Spleen (tissue), 11 donors: ENCODE measurements around the gene ESYT3. TPM values are rescaled to one million over a fixed set of nuclear protein-coding genes. Genes with fewer than 3 reads are reported as not detected.
"Not testable (repeated sequence)": the region's sequence is repeated elsewhere in the genome, so short reads cannot be mapped to it uniquely, and the experiment has no call there.

Source experiments
- DNase-seq: peaks from one replicate; pipeline ENCODE4 v3.0.0-alpha.2; 2020
- H3K27ac ChIP-seq, 8 donors: fragments of 200-600 bp; sonication (generic) in 7 of 8; 1 replicate in 4 of 8; 2 replicates in 4 of 8; pipeline versions ENCODE4 v1.5.0 to v1.8.0; 2016 to 2021; ENCODE audit warnings: inconsistent platforms in 4 of 8, mild to moderate bottlenecking in 4 of 8, moderate library complexity in 1 of 8
- H3K27me3 ChIP-seq, 7 donors: fragments of 200-600 bp; sonication (generic) in 6 of 7; replicated peaks in 1 of 7; 1 replicate in 4 of 7; 2 replicates in 3 of 7; pipeline versions ENCODE4 v1.5.0 to v1.8.0; 2016 to 2021; ENCODE audit warnings: inconsistent platforms in 3 of 7, mild to moderate bottlenecking in 1 of 7
- H3K36me3 ChIP-seq, 6 donors: fragments of 200-600 bp; sonication (generic) in 5 of 6; 1 replicate in 4 of 6; 2 replicates in 2 of 6; pipeline versions ENCODE4 v1.5.0 to v1.8.0; 2016 to 2021; ENCODE audit warnings: inconsistent platforms in 2 of 6
- H3K4me1 ChIP-seq, 6 donors: fragments of 200-600 bp; sonication (generic) in 5 of 6; 1 replicate in 3 of 6; 2 replicates in 3 of 6; pipeline versions ENCODE4 v1.5.0 to v1.8.0; 2016 to 2021; ENCODE audit warnings: inconsistent platforms in 3 of 6
- H3K4me3 ChIP-seq, 8 donors: fragments of 200-600 bp; sonication (generic) in 7 of 8; 1 replicate in 4 of 8; 2 replicates in 4 of 8; pipeline versions ENCODE4 v1.5.0 to v1.8.0; 2016 to 2021; ENCODE audit warnings: inconsistent platforms in 4 of 8, mild to moderate bottlenecking in 4 of 8, moderate library complexity in 2 of 8
- H3K9me3 ChIP-seq, 8 donors: fragments of 200-600 bp; sonication (generic) in 7 of 8; 1 replicate in 4 of 8; 2 replicates in 4 of 8; pipeline versions ENCODE4 v1.5.0 to v1.8.0; 2016 to 2021; ENCODE audit warnings: inconsistent platforms in 4 of 8
- CTCF ChIP-seq, 11 experiments: fragments of 200-600 bp in 7 of 11; fragments of 450-650 bp in 4 of 11; sonication (generic) in 4 of 11; IDR thresholded peaks in 8 of 11; conservative IDR thresholded peaks in 3 of 11; 1 replicate in 7 of 11; 2 replicates in 4 of 11; pipeline versions ENCODE4 v1.4.0 to v1.8.0; 2016 to 2021; ENCODE audit warnings: antibody characterized with exemption in 11 of 11, inconsistent platforms in 4 of 11, mild to moderate bottlenecking in 1 of 11
- POLR2A ChIP-seq, 3 donors: fragments of 450-650 bp; IDR thresholded peaks; one replicate each; pipeline ENCODE4 v1.5.1; 2017; ENCODE audit warnings: antibody characterized with exemption in 3 of 3, mild to moderate bottlenecking in 1 of 3
- POLR2AphosphoS5 ChIP-seq, 3 donors: sonication (generic); formaldehyde crosslinking; IDR thresholded peaks; one replicate each; pipeline ENCODE4 v1.5.1; 2017; ENCODE audit warnings: antibody characterized with exemption in 3 of 3
- WGBS, 5 donors: extraction: QIAGEN DNeasy Blood & Tissue Kit in 3 of 5; methylation state at CpG; one replicate each; pipeline versions ENCODE4 v1.1.5 to v1.1.7; 2013 to 2018; 5-methylcytosine and 5-hydroxymethylcytosine counted together
- intact Hi-C: fragments of 100-400 bp; cut with DNase I; formaldehyde crosslinking; loops from one replicate; pipeline ENCODE4 v1.15.0; 2023; ENCODE audit warnings: low total_unique reads
- polyA plus RNA-seq, 3 donors: library from polyadenylated mRNA; stranded (reverse); fragments of 200-250 nt; gene quantifications; one replicate each; pipeline ENCODE4 v1.2.1, GENCODE V29; 2013
- total RNA-seq, 7 donors: library from RNA; depleted of rRNA in 3 of 7; stranded (reverse); fragments of >200 nt in 3 of 7; fragmentation: NEBNext Ultra II Directional in 4 of 7; extraction: Animal tissue kit (Norgen Biotek cat#: 25700) in 4 of 7; gene quantifications; one replicate each; pipeline versions ENCODE4 v1.1.0 to v1.2.1, GENCODE V29; 2016 to 2021
- donor health status: healthy with polysubstance abuse.
- donor health status: DM: no; HTN: no; CAD: no; lungs with moderate emphysema.
- donor health status: DM: no; HTN: no; CAD: no.
- donor health status: Bipolar disorder and iron deficiency.
- donor health status: healthy.
- donor health status: DM: no; HTN: no; CAD: no.
- donor health status: DM: yes; HTN: yes; CAD: no.

The ESYT3 gene
- total and polyA plus RNA-seq, 10 donors, result 0.02 TPM; not detected in 9

- H3K27ac ChIP-seq, result no peak overlapping the region
- H3K4me1 ChIP-seq, result peaks cover 0 to 4% (median 0%) of the 10 kb centered on the region in 6 donors
- WGBS, 5 donors, result 59 to 86% (median 69%) methylated on average over 7 of the region's 7 CpGs
- H3K4me3 ChIP-seq, result no peak overlapping the region
- peaks cover 0 to 12% (median 0%) of the 10 kb centered on the region in 7 donors for H3K27me3 ChIP-seq
- DNase-seq, result no peak
- H3K36me3 ChIP-seq, result peaks cover 0 to 12% (median under 1%) of the 10 kb centered on the region in 6 donors
- TF ChIP-seq CTCF (IDR thresholded peaks at IDR 0.05 in 8 of 11, conservative IDR thresholded peaks at IDR 0.05 in 3 of 11), result no peak
- TF ChIP-seq POLR2A (IDR thresholded peaks at IDR 0.05), result no peak
- no peak for TF ChIP-seq POLR2AphosphoS5 (IDR thresholded peaks at IDR 0.05)
- intact Hi-C loops, result no loop called here
- no peaks in the 10 kb centered on the region for H3K9me3 ChIP-seq
Measured at GRCh38 chr3:138408751-138409570, 25.5 kb upstream of the ESYT3 start.

GRCh38 chr3:138412821-138413551, 21.4 kb upstream of the ESYT3 start:
- WGBS, 5 donors, result 45 to 71% (median 58%) methylated on average over 9 of the region's 9 CpGs
- Histone ChIP-seq H3K27ac (no peak overlapping the region), H3K27me3 (peaks cover 0 to 32% (median 0%) of the 10 kb centered on the region in 7 donors), H3K4me3 (no peak overlapping the region), H3K9me3 (no peaks in the 10 kb centered on the region), H3K36me3 (no peaks in the 10 kb centered on the region), H3K4me1 (peaks cover 0 to 7% (median 2%) of the 10 kb centered on the region in 6 donors)
- TF ChIP-seq POLR2AphosphoS5 (IDR thresholded peaks at IDR 0.05) (no peak), CTCF (IDR thresholded peaks at IDR 0.05 in 8 of 11, conservative IDR thresholded peaks at IDR 0.05 in 3 of 11) (no peak), POLR2A (IDR thresholded peaks at IDR 0.05) (no peak)
- no peak for DNase-seq
- intact Hi-C loops, result no loop called here

GRCh38 chr3:138416236-138416635, 18.2 kb upstream of the ESYT3 start:
- H3K9me3 ChIP-seq, H3K4me1 ChIP-seq, H3K4me3 ChIP-seq, H3K36me3 ChIP-seq, DNase-seq, H3K27ac ChIP-seq: not testable (repeated sequence)
- H3K27me3 ChIP-seq, result peaks cover 0 to 32% (median 0%) of the 10 kb centered on the region in 7 donors
- 77 to 93% (median 84%) methylated on average over 4 of the region's 4 CpGs for WGBS, 5 donors
- intact Hi-C loops, result loop anchor here (5.0 kb wide), 2 partner anchors 84 to 506 kb away; no protein-coding TSS in a partner anchor

GRCh38 chr3:138417559-138417982, 16.8 kb upstream of the ESYT3 start:
- 14 to 31% (median 15%) methylated on average over 4 to 7 of the region's 7 CpGs for WGBS, 5 donors
- peaks cover 0 to 2% (median 0%) of the 10 kb centered on the region in 8 donors for H3K9me3 ChIP-seq

More at GRCh38 chr3:138417559-138417982, 16.8 kb upstream of the ESYT3 start:
- Histone ChIP-seq H3K27ac (no peak overlapping the region), H3K4me3 (no peak overlapping the region), H3K36me3 (no peaks in the 10 kb centered on the region), H3K4me1 (peaks cover 0 to 7% (median 2%) of the 10 kb centered on the region in 6 donors), H3K27me3 (peaks cover 0 to 32% (median 0%) of the 10 kb centered on the region in 7 donors)
- DNase-seq, result no peak
- intact Hi-C loops, result loop anchor here (5.0 kb wide), 2 partner anchors 85 to 505 kb away; no protein-coding TSS in a partner anchor
- TF ChIP-seq POLR2AphosphoS5 (IDR thresholded peaks at IDR 0.05) (no peak), CTCF (IDR thresholded peaks at IDR 0.05 in 8 of 11, conservative IDR thresholded peaks at IDR 0.05 in 3 of 11) (peak; percentile 59 to 92 (median 85))
